22Rv1 (cell line): ENCODE measurements around the gene C11orf98.
"Not testable (repeated sequence)": the region's sequence is repeated elsewhere in the genome, so short reads cannot be mapped to it uniquely, and the experiment has no call there.

Experiments
- CTCF ChIP-seq: fragments of 450-650 bp; IDR thresholded peaks from 2 replicates; pipeline ENCODE4 v1.5.1; 2017; ENCODE audit warnings: mild to moderate bottlenecking
- ZFX ChIP-seq: fragments of 450-650 bp; IDR thresholded peaks from 2 replicates; pipeline ENCODE4 v1.6.1; 2017; ENCODE audit warnings: antibody characterized with exemption, borderline replicate concordance

- not testable (repeated sequence) for TF ChIP-seq CTCF, ZFX
These were observed 38.9 kb upstream of the C11orf98 start for GRCh38 chr11:62703921-62704320.
